IMR-90 (cell line): ENCODE measurements around the gene SPHK2. TPM values are rescaled to one million over a fixed set of nuclear protein-coding genes. Genes with fewer than 3 reads are reported as not detected.

Experiments
- ATAC-seq: fragments of 200-7000 bp; cut with Tn5 transposase; 2 replicates; pipeline ENCODE4 v1.9.1; 2020; ENCODE audit warnings: low read depth, mild to moderate bottlenecking, moderate library complexity
- BruUV-seq: library from RNA; stranded (reverse); fragments of 400-500 nt; replicated peaks from 2 replicates; lab custom pipeline; 2021; lab: Mats Ljungman, UMichigan
- CTCF ChIA-PET: fragments of 300-600 bp; formaldehyde crosslinking; extraction: SDS; loops from one replicate; lab custom pipeline; 2021; ENCODE audit warnings: antibody characterized with exemption; lab: Yijun Ruan, JAX
- POLR2A ChIA-PET: fragments of 300-600 bp; sonication (Branson Sonifier 250); formaldehyde crosslinking; loops from one replicate; lab custom pipeline; 2022; ENCODE audit warnings: antibody characterized with exemption; ENCODE audit not compliant: unreplicated experiment; lab: Charles Lee
- DNase-seq: peaks from one replicate; pipeline ENCODE4 v3.0.0; 2013
- H2AFZ ChIP-seq: replicated peaks from 2 replicates; pipeline ENCODE3; 2013; ENCODE audit warnings: low read length, mild to moderate bottlenecking; ENCODE audit not compliant: poor library complexity
- H2AK5ac ChIP-seq: 2 replicates; pipeline ENCODE4 v1.6.1; 2013; ENCODE audit warnings: low read depth, low read length, inconsistent platforms
- H2AK9ac ChIP-seq: replicated peaks from 2 replicates; pipeline ENCODE3; 2013; ENCODE audit warnings: mild to moderate bottlenecking, low read depth, low read length, moderate library complexity; ENCODE audit not compliant: poor library complexity
- H2BK120ac ChIP-seq: 2 replicates; pipeline ENCODE4 v1.6.1; 2013; ENCODE audit warnings: low read depth, low read length, inconsistent platforms
- H2BK15ac ChIP-seq: 3 replicates; pipeline ENCODE4 v1.6.1; 2013; ENCODE audit warnings: low read depth, low read length, inconsistent platforms
- H2BK20ac ChIP-seq: 2 replicates; pipeline ENCODE4 v1.6.1; 2013; ENCODE audit warnings: low read depth, mild to moderate bottlenecking, inconsistent platforms, low read length, moderate library complexity
- H2BK5ac ChIP-seq: 2 replicates; pipeline ENCODE4 v1.6.1; 2013; ENCODE audit warnings: mild to moderate bottlenecking, low read depth, low read length, inconsistent platforms; ENCODE audit not compliant: poor library complexity, severe bottlenecking
- H3K14ac ChIP-seq: replicated peaks from 2 replicates; pipeline ENCODE4 v1.6.1; 2013; ENCODE audit warnings: low read depth, low read length, inconsistent platforms
- H3K18ac ChIP-seq: 2 replicates; pipeline ENCODE4 v1.6.1; 2013; ENCODE audit warnings: low read depth, low read length, control low read depth
- H3K23ac ChIP-seq: 2 replicates; pipeline ENCODE4 v1.6.1; 2013; ENCODE audit warnings: low read depth, low read length, inconsistent platforms
- H3K27ac ChIP-seq: 2 replicates; pipeline ENCODE4 v1.5.1; 2013; ENCODE audit warnings: mild to moderate bottlenecking, control low read depth, low read length; ENCODE audit not compliant: insufficient read depth
- H3K27me3 ChIP-seq: 2 replicates; pipeline ENCODE4 v1.6.1; 2013; ENCODE audit warnings: low read length; ENCODE audit not compliant: control insufficient read depth, insufficient read depth
- H3K36me3 ChIP-seq: 2 replicates; pipeline ENCODE4 v1.6.1; 2013; ENCODE audit warnings: low read length, mixed read lengths; ENCODE audit not compliant: control insufficient read depth, insufficient read depth
- H3K4ac ChIP-seq: 2 replicates; pipeline ENCODE4 v1.6.1; 2013; ENCODE audit warnings: low read depth, low read length, inconsistent platforms
- H3K4me1 ChIP-seq: 2 replicates; pipeline ENCODE4 v1.6.1; 2013; ENCODE audit warnings: low read length, mixed read lengths; ENCODE audit not compliant: control insufficient read depth, insufficient read depth
- H3K4me2 ChIP-seq: 2 replicates; pipeline ENCODE4 v1.6.1; 2013; ENCODE audit warnings: low read depth, mild to moderate bottlenecking, control low read depth, low read length, moderate library complexity
- H3K4me3 ChIP-seq: 2 replicates; pipeline ENCODE4 v1.5.1; 2013; ENCODE audit warnings: low read depth, mild to moderate bottlenecking, control low read depth, low read length, moderate library complexity; ENCODE audit not compliant: insufficient read depth
- H3K56ac ChIP-seq: 2 replicates; pipeline ENCODE4 v1.6.1; 2013; ENCODE audit warnings: low read length, inconsistent platforms; ENCODE audit not compliant: insufficient read depth; ENCODE audit errors: extremely low read depth
- H3K79me1 ChIP-seq, 2 experiments: 2 replicates each; pipeline ENCODE4 v1.6.1; 2013; ENCODE audit warnings: low read length in 2 of 2, inconsistent platforms in 1 of 2, low read depth in 1 of 2
- H3K9ac ChIP-seq: 2 replicates; pipeline ENCODE4 v1.6.1; 2013; ENCODE audit warnings: low read depth, low read length, control low read depth
- H3K9me1 ChIP-seq: 2 replicates; pipeline ENCODE4 v1.6.1; 2013; ENCODE audit warnings: low read length, inconsistent platforms; ENCODE audit not compliant: insufficient read depth
- H3K9me3 ChIP-seq: 2 replicates; pipeline ENCODE4 v1.6.1; 2013; ENCODE audit warnings: low read length; ENCODE audit not compliant: control insufficient read depth, insufficient read depth
- H4K20me1 ChIP-seq: 2 replicates; pipeline ENCODE4 v1.6.1; 2013; ENCODE audit warnings: low read length, inconsistent platforms; ENCODE audit not compliant: insufficient read depth
- H4K5ac ChIP-seq: 2 replicates; pipeline ENCODE4 v1.6.1; 2013; ENCODE audit warnings: mild to moderate bottlenecking, low read depth, low read length, control low read depth
- H4K8ac ChIP-seq, 2 experiments: 2 replicates each; pipeline ENCODE4 v1.6.1; 2013; ENCODE audit warnings: low read depth in 2 of 2, low read length in 2 of 2, control low read depth in 1 of 2, inconsistent platforms in 1 of 2
- H4K91ac ChIP-seq: 2 replicates; pipeline ENCODE4 v1.6.1; 2013; ENCODE audit warnings: low read depth, low read length, inconsistent platforms; ENCODE audit not compliant: insufficient read depth
- BHLHE40 ChIP-seq: fragments of 150-350 bp; IDR thresholded peaks from 2 replicates; pipeline ENCODE4 v1.6.1; 2016; ENCODE audit warnings: mild to moderate bottlenecking, low read depth, low read length
- CTCF ChIP-seq: conservative IDR thresholded peaks from 2 replicates; pipeline ENCODE4 v1.5.1; 2012; ENCODE audit warnings: mild to moderate bottlenecking, low read depth, low read length, improper control_type of control experiment
- ELK1 ChIP-seq: fragments of 150-350 bp; IDR thresholded peaks from 2 replicates; pipeline ENCODE4 v1.6.1; 2016; ENCODE audit warnings: low read depth, mild to moderate bottlenecking, low read length, moderate library complexity, borderline replicate concordance
- MAFK ChIP-seq: IDR thresholded peaks from 2 replicates; pipeline ENCODE4 v1.6.1; 2012; ENCODE audit warnings: low read depth, low read length, improper control_type of control experiment
- MAZ ChIP-seq: IDR thresholded peaks from 2 replicates; pipeline ENCODE4 v1.6.1; 2012; ENCODE audit warnings: low read depth, mild to moderate bottlenecking, low read length, improper control_type of control experiment, moderate library complexity, borderline replicate concordance
- NFE2L2 ChIP-seq: fragments of 150-350 bp; IDR thresholded peaks from 2 replicates; pipeline ENCODE4 v1.6.1; 2016; ENCODE audit warnings: low read depth, mild to moderate bottlenecking, low read length
- WGBS, 2 experiments: methylation state at CpG; one replicate each; pipeline versions ENCODE4 v1.1.5 to v1.1.7; 2013; ENCODE audit warnings: missing lambda C conversion rate in 2 of 2; ENCODE audit not compliant: insufficient read length in 1 of 2; ENCODE audit errors: extremely low coverage in 2 of 2; 5-methylcytosine and 5-hydroxymethylcytosine counted together
- dilution Hi-C: fragments of 300-500 bp; cut with HindIII; formaldehyde crosslinking; loops from one replicate; pipeline ENCODE4 v1.14.3; 2018; ENCODE audit warnings: low sequenced_read_pairs; ENCODE audit not compliant: unreplicated experiment
- in situ Hi-C: fragments of 300-500 bp; cut with MboI; formaldehyde crosslinking; loops from 3 replicates; pipeline ENCODE4 v1.14.3; 2019; ENCODE audit warnings: low sequenced_read_pairs, inconsistent platforms, mixed read lengths
- intact Hi-C: fragments of 100-400 bp; cut with micrococcal nuclease; formaldehyde crosslinking; loops from 2 replicates; pipeline ENCODE4 v1.10.0; 2022
- polyA plus RNA-seq, 3 experiments: library from polyadenylated mRNA; depleted of rRNA; stranded (reverse); fragments of >200 nt; gene quantifications; 2 replicates each; pipeline ENCODE4 v1.2.3, GENCODE V29; 2012; ENCODE audit warnings: low replicate concordance in 1 of 3
- total RNA-seq: library from RNA; depleted of rRNA; stranded (reverse); fragments of >200 nt; gene quantifications from 2 replicates; pipeline ENCODE4 v1.2.3, GENCODE V29; 2012

The SPHK2 gene
- total and polyA plus RNA-seq, 2 of the 4 experiments (the other 2 are of a cell fraction), result 1.6 to 9.9 TPM

- TF ChIP-seq CTCF (no peak), MAZ (no peak)
Observed at GRCh38 chr19:48646722-48647216, 27.5 kb downstream of the SPHK2 start (continued).

- H3K9me3 ChIP-seq, result peaks cover 3% of the 10 kb centered on the region; the same call in 1 of the 2 replicates
- peaks cover 4% of the 10 kb centered on the region; the same call in 1 of the 2 replicates for H3K27me3 ChIP-seq
- H4K8ac ChIP-seq, result no peak overlapping the region
- H3K9ac ChIP-seq, result no peak overlapping the region
- no peaks in the 10 kb centered on the region for H3K79me1 ChIP-seq
- H3K56ac ChIP-seq, result no peak overlapping the region
- H3K4ac ChIP-seq, result no peak overlapping the region
- intact Hi-C loops (loop anchor here (5.0 to 10.0 kb wide), 2 partner anchors 194 to 317 kb away; partner anchors contain the start of gene FTL), in situ Hi-C loops (loop anchor here (10.0 kb wide), 2 partner anchors 187 to 317 kb away; partner anchors contain the start of genes FTL and HSD17B14), dilution Hi-C loops (no loop called here)
- no peak overlapping the region for H2BK5ac ChIP-seq
- H3K9me1 ChIP-seq, result no peaks in the 10 kb centered on the region; the same call in 1 of the 2 replicates
- CTCF ChIA-PET, result no interaction called here
- no peak overlapping the region for H2AK9ac ChIP-seq
- H3K4me3 ChIP-seq, result no peak overlapping the region
- H3K36me3 ChIP-seq, result no peaks in the 10 kb centered on the region
- H4K20me1 ChIP-seq, result no peaks in the 10 kb centered on the region
- H2BK15ac ChIP-seq, result no peak overlapping the region
- TF ChIP-seq MAZ (no peak), NFE2L2 (no peak), MAFK (no peak), BHLHE40 (no peak), ELK1 (no peak), CTCF (no peak)
- POLR2A ChIA-PET, result no interaction called here
- no peak overlapping the region for H3K18ac ChIP-seq
- no peak overlapping the region for H2AK5ac ChIP-seq
- no peak overlapping the region for H3K23ac ChIP-seq
- BruUV-seq, result no TSS peak
- H2BK120ac ChIP-seq, result no peak overlapping the region
- H4K91ac ChIP-seq, result no peak overlapping the region
- no peak overlapping the region for H3K14ac ChIP-seq
- ATAC-seq (no peak), DNase-seq (no peak)
- H2BK20ac ChIP-seq, result no peak overlapping the region
- no peak overlapping the region for H2AFZ ChIP-seq
- H3K27ac ChIP-seq, result no peak overlapping the region
- H3K4me1 ChIP-seq, result peaks cover 5% of the 10 kb centered on the region
- no CpG with 5 or more reads among the region's 2 CpGs for WGBS, 2 experiments
- no peak overlapping the region for H3K4me2 ChIP-seq
- H4K5ac ChIP-seq, result no peak overlapping the region
Observed at GRCh38 chr19:48648134-48648533, 28.8 kb downstream of the SPHK2 start.
